Dermis blood vessel endothelial cell (primary cell): Measurements from ENCODE around the gene FCHSD1. TPM values are rescaled to one million over a fixed set of nuclear protein-coding genes. Genes with fewer than 3 reads are reported as not detected.
"Not testable (repeated sequence)": the region's sequence is repeated elsewhere in the genome, so short reads cannot be mapped to it uniquely, and the experiment has no call there.

Experiments
- DNase-seq: peaks from one replicate; pipeline ENCODE4 v3.0.0; 2010
- total RNA-seq: library from RNA; depleted of rRNA; stranded (reverse); fragments of >200 nt; gene quantifications from 2 replicates; pipeline ENCODE4 v1.2.3, GENCODE V29; 2014

FCHSD1 gene
- total RNA-seq, 1 donor from 2014 or later = 24.0 TPM

DNA sequence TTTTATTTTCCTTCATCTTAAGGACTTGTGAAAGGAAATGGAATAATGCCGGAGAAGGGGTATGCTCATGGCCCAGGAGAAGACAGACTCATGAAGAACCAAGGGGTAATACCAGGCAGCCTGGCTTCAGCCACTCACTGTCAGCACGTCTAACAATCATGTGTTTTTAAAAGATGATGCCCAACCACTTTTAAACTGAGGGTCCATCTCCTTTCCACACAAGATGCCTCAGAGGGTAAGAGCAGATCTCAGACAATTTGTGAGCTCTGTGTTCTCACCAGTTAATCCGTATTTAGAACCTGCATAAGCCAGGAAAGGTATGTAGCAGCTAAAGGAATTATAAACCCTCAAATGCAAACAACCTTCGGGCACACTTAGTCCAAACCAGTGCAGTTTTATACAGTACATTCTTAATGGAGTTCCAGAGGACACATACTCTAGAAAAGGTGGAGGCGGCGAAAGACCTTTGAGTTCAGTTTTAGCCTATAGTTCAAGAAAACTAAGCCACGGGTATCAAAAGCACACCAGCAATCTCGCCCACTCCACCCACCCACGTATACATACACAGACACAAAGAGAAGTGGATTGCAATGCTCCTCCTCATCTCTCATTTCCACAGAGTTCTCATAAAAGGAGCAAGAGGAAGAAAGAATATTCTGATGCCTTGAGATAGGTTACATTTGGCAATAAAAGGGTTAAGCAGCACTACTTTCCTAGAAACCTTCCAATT, 35.1 kb downstream of the FCHSD1 start:
- DNase-seq = no peak

DNA sequence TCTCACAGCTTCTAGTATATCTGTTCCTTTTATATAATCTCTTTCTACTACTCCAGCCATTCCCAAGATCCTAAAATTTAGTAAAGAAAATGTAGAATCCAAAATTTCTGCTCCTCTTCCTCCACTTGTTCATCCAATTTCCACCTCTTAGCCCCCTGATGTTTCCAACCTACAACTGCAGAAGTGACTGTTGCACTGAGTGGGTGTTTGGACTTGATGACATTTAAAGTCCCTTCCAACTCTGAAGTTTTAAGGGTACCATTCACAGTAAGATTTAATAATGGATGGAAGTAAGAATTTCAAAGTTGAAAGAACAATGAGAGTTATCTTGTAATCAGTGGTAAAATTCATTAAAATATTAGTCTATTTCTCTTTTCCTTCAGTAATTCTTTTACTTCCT, 37.9 kb downstream of the FCHSD1 start:
- no peak for DNase-seq

DNA sequence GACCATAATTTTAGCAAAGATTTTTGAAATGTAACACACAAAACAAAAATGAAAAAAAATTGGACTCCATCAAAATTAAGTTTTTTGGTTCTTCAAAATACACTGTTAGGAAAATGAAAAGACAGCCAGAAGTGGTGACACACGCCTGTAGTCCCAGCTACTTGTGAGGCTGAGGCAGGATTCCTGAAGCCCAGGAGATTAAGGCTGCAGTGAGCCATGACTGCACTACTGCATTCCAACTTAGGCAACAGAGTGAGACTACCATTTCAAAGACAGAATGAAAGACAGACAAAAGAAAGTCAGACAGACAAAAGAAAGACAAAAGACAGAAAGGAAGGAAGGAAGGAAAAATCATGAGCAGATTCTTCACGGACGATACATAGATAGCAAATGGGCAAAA, 39.9 kb downstream of the FCHSD1 start:
- no peak for DNase-seq

DNA sequence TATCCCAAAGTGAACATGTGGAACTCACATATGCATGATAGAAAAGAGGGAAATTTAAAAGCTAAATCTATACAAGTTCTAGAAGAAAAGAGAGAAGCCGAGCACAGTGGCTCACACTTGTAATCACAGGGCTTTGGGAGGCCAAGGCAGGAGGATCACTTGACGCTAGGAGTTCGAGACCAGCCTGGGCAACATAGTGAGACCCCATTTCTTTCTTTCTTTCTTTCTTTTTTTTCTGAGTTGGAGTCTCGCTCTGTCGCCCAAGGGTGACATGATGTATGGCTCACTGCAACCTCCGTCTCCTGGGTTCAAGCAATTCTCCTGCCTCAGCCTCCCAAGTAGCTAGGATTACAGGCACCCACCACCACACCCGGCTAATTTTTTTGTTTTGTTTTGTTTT, 41.3 kb downstream of the FCHSD1 start:
- not testable (repeated sequence) for DNase-seq

DNA sequence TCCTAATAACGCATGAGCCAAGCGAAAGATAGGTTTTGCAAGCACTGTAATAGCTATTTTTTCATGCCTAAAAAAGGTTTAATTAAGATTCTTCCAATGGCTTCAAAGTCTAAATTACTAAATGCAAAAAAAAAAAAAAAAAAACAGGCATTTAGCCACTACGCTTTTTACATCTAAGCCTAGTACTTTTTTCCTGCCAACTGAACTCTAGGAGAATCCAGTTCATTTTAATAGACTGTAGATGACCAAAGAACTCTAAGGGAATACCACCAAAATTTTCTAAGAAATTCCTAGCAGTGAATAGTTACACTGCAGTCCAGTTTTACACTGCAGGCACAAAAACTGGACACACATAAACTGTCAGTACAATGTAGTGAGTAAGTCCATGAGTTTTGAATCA, 42.2 kb downstream of the FCHSD1 start:
- no peak for DNase-seq

DNA sequence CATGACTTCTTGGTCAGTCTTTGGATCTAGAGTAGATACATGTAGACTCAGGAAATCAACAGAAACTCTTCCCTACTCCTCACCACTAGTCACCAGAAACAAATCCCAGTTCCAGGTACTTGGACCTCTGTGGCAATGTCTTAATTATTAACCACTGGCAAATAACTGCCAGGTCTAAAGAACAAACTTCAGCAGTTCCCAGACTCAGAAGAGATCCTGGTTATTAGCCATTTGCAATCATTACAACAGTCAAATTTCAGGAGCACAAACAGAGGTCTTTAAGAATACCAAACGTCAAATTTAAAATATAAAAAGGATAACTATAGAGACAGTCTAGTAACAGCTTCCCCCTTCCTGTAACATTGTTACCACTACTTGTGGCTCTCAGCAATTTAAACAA, 42.7 kb downstream of the FCHSD1 start:
- no peak for DNase-seq

DNA sequence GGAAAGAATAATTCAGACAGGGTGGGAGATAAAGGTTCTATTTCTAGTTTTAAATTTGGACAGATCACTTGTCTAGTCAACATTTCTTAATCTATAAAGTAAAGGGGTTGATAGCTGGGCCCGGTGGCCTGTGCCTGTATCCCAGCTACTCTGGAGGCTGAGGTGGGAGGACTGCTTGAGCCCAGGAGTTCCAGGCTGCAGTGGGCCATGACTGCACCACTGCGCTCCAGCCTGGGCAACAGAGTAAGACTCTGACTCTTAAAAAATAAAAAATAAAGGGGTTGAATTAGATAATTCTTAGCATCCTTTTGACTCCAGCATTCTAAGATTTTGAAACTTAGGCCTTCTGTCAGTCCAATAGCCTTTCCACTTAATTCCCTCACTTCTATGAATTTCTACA, 43.2 kb downstream of the FCHSD1 start:
- no peak for DNase-seq

DNA sequence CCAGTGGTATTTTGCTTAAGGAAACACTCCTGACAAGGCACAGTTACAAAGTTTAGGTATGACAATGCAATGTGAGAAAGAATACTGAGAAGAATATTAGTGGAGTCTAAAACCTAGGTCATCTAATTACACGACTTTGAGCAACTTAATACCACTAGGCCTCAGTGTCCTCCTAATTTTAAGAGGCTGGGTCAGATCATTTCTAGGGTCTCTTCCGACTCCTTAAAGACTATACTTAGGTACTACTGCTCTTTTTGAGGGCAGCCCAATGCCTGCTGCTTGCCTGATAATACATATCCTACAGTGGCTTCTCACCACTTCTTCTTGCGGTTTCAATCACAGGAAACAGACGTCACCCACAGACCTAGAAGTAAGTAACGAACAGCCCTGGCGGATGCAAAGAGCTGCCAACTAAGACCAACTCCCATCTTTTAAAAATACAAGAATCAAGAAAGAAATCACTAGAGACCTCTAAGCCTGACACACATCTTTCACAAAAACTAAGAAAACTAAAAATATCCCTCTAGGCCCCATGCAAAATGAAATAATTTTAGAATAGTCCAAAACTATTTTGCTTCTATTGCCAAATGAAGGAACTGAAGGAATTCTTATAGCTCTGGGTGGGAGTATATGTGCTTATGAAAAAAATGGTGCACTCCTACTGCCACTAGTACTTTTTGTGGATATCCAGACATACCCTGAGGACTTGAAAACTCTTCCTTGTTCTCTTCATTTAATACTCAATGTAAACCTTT, 45.5 kb downstream of the FCHSD1 start:
- DNase-seq = peak; percentile 86

DNA sequence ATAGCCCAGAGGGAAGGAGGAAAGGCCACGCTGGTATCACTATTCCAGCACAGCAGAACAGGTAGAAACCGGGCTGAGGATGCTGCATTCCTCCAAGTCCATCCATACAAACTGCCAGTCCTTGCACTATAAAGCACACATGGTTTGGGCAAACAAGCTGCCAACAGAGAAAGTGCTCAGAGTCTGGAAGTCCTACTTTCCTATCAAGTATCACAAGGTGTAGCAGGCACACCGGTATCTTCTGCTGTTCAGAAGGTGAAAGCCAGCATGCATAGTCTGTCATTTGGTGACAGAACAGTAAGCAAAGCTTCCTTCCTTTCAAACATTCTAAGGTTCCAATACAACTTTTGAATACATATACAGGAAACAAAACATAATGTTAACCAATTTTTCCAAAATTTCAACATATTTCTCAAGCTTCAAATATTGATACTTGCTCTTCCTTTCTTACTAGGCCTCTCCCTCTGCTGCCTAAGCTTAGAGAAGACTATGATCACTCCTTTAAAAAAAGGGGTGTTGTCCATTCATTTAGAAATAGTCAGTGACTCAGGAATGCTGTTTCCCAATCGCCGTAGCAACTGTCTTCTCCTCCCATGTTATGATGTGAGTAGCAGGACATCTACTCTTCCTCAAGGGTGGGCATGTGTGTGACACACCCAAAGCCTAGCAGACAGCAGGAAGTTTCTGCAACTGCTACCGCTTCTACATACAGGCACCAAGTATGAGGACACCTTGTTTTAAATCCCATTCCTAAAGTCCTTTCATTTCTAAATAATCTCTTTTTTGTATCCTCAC, 47.1 kb downstream of the FCHSD1 start:
- DNase-seq = peak; percentile 75

DNA sequence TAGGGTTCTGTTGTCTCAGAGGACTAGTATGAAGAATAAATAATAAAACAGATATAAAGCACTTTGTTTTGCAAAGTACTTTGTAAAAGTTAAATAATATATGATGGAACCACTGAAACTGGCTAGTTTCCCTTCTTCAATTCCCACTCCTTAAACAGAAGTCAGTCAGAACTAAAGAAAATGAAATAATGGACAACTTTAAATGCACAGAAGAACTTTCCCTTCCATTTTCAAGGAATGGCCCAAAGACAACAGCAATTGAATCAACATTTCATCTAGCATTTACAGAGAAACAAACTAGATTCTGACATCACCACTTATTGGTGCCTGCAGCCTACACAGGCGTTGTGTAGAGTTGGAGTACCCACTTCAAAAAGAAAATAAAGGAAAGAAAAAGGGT, 48.6 kb downstream of the FCHSD1 start:
- no peak for DNase-seq

DNA sequence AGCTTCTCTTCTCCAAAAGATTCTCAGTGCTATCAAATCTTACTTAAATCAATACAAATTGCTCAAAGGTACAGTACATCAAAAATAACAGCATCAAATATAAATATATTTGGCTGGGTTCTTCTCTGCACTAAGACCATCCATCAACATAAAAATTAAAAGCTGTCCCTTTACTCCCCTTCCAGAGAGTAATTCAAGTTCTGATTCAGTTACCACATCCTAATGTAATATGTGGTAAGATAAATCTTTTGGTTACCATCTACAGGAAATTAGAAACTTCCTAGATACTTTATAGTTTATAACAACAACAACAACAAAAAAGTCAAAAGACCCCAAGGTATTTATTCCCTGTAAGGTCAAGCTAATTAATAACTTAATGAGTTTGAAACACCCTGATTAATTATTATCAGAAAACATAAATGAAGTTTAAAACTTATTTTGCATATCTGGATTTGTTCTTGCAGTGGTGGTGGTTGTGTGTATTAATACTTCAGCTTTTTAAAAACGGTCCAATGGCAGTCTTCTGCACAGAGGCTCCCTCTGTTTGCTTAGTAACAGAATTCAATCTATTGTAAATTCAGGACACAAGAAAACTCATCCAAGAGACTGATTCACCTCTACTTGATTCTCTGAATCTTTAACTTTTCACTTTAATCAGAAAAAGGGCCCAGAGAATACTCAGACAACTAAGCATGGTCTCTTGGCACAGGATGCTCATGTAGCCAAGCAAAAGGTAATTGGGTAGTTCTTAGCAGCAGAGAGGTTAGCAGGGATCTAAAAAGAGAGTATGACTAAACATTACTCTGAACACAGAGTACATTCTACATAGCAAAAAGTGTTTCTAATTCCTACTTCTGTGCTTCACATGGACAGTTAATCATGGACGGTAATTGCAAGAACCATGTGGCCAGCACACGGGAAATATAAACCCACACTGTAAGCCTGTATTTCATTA, 52.5 kb downstream of the FCHSD1 start:
- DNase-seq = peak; percentile 9

DNA sequence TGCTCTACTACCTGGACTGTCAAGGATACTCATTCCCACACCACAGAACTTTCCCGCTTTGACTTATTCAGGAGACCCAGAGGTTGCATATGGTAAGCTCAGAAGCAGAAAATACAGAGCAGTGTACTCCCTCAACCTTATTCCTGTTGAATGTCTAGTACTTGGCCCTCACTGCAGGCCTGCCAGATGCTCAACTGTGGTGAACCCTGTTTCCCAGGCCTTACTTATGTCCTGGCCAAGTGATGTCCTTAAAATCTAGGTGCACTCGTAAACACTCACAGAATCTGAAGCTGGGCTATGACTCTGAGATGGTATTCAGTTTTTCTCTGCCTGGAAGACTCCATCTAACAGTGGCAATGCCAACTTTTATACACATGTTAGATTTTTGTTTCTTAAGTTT, 53.4 kb downstream of the FCHSD1 start:
- no peak for DNase-seq

DNA sequence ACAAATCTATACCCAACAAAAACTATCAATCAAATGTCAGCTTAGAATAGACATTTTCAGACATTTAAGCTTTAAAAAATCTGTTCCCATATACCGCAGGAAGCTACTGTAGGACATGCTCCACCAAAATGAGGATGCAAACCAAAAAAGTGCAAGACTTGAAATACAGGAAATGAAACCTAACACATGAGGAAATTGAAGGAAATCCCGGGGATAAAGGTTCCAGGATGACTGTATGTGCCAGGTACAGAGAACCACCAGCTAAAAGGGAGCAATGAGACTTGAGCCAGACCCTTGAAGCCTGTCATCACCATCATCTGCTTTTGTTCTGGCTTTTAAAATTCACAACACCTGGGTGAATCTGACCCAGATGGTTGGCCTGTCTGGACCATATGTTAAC, 53.8 kb downstream of the FCHSD1 start:
- peak; percentile 19 for DNase-seq

DNA sequence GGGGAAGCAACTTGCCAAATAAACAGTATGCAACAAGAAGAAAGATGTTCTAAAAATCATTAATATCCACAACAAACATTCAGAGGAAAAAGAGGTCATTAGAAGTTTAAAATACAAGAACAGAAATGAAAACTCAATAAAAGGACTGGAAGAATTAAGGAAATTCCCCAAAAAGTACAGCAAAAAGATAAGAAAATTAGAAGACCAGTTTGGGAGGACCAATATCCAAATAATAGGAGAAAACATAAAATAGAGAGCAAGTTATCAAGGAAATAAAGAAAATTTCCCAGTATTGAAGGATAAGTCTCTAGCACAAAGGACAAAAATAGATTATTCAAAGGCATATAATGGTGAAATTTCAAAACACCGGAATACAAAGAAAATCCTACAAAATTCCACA, 54.4 kb downstream of the FCHSD1 start:
- DNase-seq = no peak

DNA sequence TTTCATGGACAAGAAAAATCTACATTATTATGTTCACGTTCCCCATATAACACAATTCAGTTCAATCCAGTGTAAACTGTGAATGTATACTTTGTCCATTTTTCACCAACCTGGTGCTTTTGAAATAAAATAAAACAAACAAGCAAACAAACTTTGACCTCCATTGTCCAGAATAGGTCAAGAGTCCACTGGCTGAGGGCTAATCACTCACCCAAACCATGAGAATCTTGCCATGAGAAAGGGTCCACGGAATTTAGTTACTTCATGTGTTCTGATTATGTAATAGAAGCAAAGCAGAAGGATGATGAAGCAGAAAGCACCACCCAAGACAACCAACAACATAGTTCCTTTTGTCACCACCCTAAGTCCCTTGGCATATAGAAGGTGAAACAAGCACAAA, 61.1 kb downstream of the FCHSD1 start:
- DNase-seq = no peak

Other genes starting within 250 kb of the FCHSD1 start
- gene PCDHGA9, start 248.6 kb downstream of the FCHSD1 start, total RNA-seq = 2.9 and 3.6 TPM in 2 replicates
- gene PCDHGB6, start 243.4 kb downstream of the FCHSD1 start, total RNA-seq = 2.9 and 3.7 TPM in 2 replicates
- 4.7 and 6.0 TPM in 2 replicates for gene PCDHGA10, start 238.4 kb downstream of the FCHSD1 start, total RNA-seq
- gene PCDHGB7, start 233.7 kb downstream of the FCHSD1 start, total RNA-seq = 10.2 and 11.9 TPM in 2 replicates
- 6.8 and 10.6 TPM in 2 replicates for gene PCDHGA11, start 230.4 kb downstream of the FCHSD1 start, total RNA-seq
- gene PCDHGA12, start 220.9 kb downstream of the FCHSD1 start, total RNA-seq = 4.1 and 4.6 TPM in 2 replicates
- gene PCDHGC3, start 175.5 kb downstream of the FCHSD1 start, total RNA-seq = 19.4 and 25.1 TPM in 2 replicates
- gene PCDHGC4, start 166.4 kb downstream of the FCHSD1 start, total RNA-seq = 1.2 and 1.5 TPM in 2 replicates
- 0.56 and 1.5 TPM in 2 replicates for gene PCDHGC5, start 162.3 kb downstream of the FCHSD1 start, total RNA-seq
- 42.2 and 91.9 TPM in 2 replicates for gene DIAPH1, start 32.4 kb downstream of the FCHSD1 start, total RNA-seq
- 43.7 and 45.0 TPM in 2 replicates for gene HDAC3, start 14.6 kb downstream of the FCHSD1 start, total RNA-seq
- gene RELL2, start 14.4 kb downstream of the FCHSD1 start, total RNA-seq = 3.9 and 9.9 TPM in 2 replicates
- gene ARAP3, start 30.8 kb upstream of the FCHSD1 start, total RNA-seq = 46.1 and 65.8 TPM in 2 replicates
- 94.4 and 162 TPM in 2 replicates for gene PCDH1, start 227.0 kb upstream of the FCHSD1 start, total RNA-seq